Activated naive CD4-positive, alpha-beta T cell treated with anti-CD3 and anti-CD28 coated beads for 36 hours (primary cell): ENCODE data around the gene CCDC188. TPM values are rescaled to one million over a fixed set of nuclear protein-coding genes. Genes with fewer than 3 reads are reported as not detected.

Source experiments
- CTCF ChIA-PET: fragments of 350-600 bp; sonication (Branson Sonifier 250); formaldehyde crosslinking; loops from one replicate; lab custom pipeline; 2021; ENCODE audit warnings: antibody characterized with exemption; lab: Charles Lee
- DNase-seq: peaks from one replicate; pipeline ENCODE4 v3.0.0-alpha.2; 2020
- H3K27ac Mint-ChIP-seq: one replicate; pipeline ENCODE4 v1.8.0; 2021; ENCODE audit warnings: mild to moderate bottlenecking, mixed read lengths
- H3K27me3 Mint-ChIP-seq: one replicate; pipeline ENCODE4 v1.8.0; 2021; ENCODE audit warnings: low read depth, mixed read lengths
- H3K36me3 Mint-ChIP-seq: one replicate; pipeline ENCODE4 v1.8.0; 2021; ENCODE audit warnings: low read depth, mixed read lengths
- H3K4me1 Mint-ChIP-seq: one replicate; pipeline ENCODE4 v1.8.0; 2021; ENCODE audit warnings: low read depth, mixed read lengths
- H3K4me3 Mint-ChIP-seq: one replicate; pipeline ENCODE4 v1.8.0; 2021; ENCODE audit warnings: mild to moderate bottlenecking, moderate library complexity, mixed read lengths
- H3K9me3 Mint-ChIP-seq: one replicate; pipeline ENCODE4 v1.8.0; 2021; ENCODE audit warnings: mixed read lengths
- intact Hi-C: fragments of 100-400 bp; cut with micrococcal nuclease; formaldehyde crosslinking; loops from one replicate; pipeline ENCODE4 v1.15.1; 2023
- total RNA-seq, 2 experiments: library from RNA; stranded (reverse); gene quantifications; one replicate each; pipeline ENCODE4 v1.2.3, GENCODE V29; 2021

The CCDC188 gene
- total RNA-seq, 2 experiments from 2014 or later = not detected

DNA sequence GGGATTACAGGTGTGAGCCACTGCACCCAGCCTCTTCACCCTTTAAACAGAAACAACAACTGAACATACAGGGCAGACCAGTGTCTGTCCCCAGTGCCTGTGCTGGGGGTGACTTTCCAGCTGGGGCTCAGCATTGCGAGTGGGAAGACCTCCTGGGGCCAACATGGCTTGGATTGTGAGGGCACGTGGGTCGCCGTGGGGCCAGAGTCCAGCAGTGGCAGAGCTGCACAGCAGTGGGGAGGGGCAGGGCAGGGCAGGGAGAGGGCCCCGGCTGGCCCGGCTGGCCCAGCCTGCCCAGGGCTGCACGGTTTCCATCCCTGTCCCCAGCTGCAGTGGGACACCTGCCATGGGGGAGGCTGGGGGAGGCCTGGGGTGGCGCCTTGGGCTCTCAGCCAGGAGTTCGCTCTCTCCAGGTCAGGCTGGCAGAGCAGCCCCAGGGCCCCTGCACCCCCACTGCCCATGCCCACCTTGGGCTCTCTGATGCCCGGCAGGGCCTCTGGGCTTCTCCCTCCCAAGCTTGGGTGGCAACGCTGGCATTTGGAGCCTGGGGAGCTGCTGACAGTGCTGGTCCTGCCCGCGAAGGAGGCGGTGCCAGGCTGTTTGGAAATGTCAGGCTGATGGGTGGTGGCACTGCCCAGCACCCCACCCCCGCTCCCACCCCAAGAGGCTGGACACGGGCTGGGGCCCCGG lies 30.5 kb upstream of the CCDC188 start:
- DNase-seq = no peak
- H3K4me3 Mint-ChIP-seq = no peak overlapping the region
- no peak overlapping the region for H3K27ac Mint-ChIP-seq
- H3K4me1 Mint-ChIP-seq = no peaks in the 10 kb centered on the region
- no peaks in the 10 kb centered on the region for H3K27me3 Mint-ChIP-seq
- intact Hi-C loops = no loop called here
- H3K36me3 Mint-ChIP-seq = no peaks in the 10 kb centered on the region
- H3K9me3 Mint-ChIP-seq = no peaks in the 10 kb centered on the region
- CTCF ChIA-PET = no interaction called here

DNA sequence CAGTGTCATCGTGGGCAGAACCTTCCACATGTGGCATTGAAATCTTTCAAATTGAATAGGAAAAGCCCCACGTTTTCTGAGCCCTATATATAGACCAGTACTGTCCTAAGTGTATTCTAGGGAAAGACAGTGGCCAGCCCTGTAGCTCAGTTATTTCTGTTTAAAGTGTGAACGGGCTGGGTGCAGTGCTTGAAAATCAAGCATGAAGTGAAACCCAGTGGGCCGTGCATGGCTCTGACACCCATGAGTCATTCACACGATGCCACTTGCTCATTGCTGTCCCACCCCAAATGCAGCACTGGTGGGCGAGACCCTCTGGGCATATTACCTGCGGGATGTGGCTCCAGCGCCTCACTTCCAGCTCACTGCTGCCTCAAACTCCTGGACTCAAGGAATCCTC lies 29.8 kb upstream of the CCDC188 start:
- no peak overlapping the region for H3K4me3 Mint-ChIP-seq
- no peaks in the 10 kb centered on the region for H3K9me3 Mint-ChIP-seq
- H3K27me3 Mint-ChIP-seq = no peaks in the 10 kb centered on the region
- DNase-seq = no peak
- intact Hi-C loops = no loop called here
- no peak overlapping the region for H3K27ac Mint-ChIP-seq
- CTCF ChIA-PET = no interaction called here
- H3K4me1 Mint-ChIP-seq = no peaks in the 10 kb centered on the region
- H3K36me3 Mint-ChIP-seq = no peaks in the 10 kb centered on the region

DNA sequence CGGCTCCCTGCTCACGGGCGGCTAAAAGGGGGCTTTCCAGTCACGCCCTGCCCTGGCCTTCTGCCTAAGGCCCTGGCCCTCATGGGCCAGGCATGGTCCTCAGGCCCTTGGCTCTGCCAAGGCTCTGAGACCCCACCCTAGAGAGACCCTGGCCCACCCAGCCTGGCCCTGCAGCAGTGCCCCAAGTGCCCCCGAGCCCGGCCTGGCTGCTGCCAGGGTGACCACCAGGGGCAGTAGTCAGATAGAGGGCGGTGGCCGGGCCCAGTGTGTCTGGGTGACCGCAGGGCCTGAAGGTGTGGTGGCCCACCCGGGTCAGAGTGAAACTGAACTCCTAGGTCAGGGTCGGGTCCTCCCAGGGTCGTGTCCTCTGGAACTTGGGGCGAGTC lies 29.4 kb upstream of the CCDC188 start:
- Mint-ChIP-seq H3K4me3 (no peak overlapping the region), H3K4me1 (no peaks in the 10 kb centered on the region), H3K9me3 (no peaks in the 10 kb centered on the region), H3K36me3 (no peaks in the 10 kb centered on the region), H3K27ac (no peak overlapping the region), H3K27me3 (no peaks in the 10 kb centered on the region)
- intact Hi-C loops = no loop called here
- CTCF ChIA-PET = no interaction called here
- DNase-seq = no peak

DNA sequence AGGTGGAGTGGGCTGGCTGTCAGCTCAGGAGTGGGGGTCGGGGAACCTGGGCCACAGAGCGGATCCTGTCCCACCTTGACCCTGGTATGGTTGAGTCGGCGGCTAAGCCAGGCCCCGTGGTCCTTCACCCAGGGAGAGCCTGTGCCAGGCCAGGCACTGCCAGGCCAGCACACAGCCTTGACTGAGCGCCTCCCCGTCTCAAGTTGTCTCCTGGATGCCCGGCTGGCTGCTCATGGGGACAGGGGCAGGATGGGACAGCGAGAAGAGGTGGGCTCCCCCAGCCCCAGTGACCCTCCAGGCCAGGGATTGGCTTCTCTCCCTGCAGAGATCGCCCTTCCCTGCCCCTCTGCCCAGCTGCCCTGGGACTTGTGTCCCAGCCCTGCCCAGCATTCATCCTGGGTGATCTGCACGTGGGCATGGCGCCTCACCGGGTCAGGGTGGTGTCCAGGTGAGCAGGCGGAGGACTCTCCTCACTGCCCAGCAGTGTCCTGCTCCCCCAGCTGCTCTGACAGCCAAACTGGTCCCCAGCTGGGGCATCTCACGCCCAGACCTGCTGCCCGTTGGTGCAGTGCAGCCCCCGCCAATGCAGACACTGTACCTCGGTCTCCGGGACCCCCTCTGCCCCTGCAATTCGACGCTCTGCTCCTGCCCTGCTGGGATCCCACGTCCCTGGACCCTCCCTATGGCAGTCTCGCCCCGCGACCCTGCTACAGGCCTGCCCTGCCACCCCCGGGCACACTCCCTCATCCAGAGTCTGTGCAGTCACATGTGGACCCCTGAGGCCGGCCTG lies 28.8 kb upstream of the CCDC188 start:
- no peak overlapping the region for H3K4me3 Mint-ChIP-seq

DNA sequence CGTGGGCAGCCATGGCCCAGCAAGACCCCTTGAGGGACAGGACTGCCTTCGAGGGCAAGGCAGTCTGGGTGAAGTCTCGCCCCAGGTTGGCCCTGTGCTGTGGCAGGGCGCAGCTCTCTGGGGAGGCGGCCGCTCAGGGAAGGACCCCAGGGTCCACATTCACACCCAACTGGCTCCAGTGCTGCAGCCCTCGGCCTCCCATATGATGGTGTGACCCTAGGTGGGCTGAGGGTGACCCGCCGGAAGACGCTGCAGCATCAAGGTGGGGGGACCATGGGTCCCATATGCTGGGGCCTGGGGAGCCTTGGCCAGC lies 28.0 kb upstream of the CCDC188 start:
- H3K4me1 Mint-ChIP-seq = no peaks in the 10 kb centered on the region
- H3K4me3 Mint-ChIP-seq = no peak overlapping the region
- DNase-seq = no peak
- H3K27ac Mint-ChIP-seq = no peak overlapping the region
- H3K36me3 Mint-ChIP-seq = no peaks in the 10 kb centered on the region
- CTCF ChIA-PET = interaction anchor here (1.0 kb wide), 1 partner anchor 22 kb away, joined by 4 read pairs; no protein-coding TSS in a partner anchor
- no peaks in the 10 kb centered on the region for H3K27me3 Mint-ChIP-seq
- H3K9me3 Mint-ChIP-seq = no peaks in the 10 kb centered on the region
- intact Hi-C loops = no loop called here

More for the DNA sequence above, 28.8 kb upstream of the CCDC188 start:
- no peaks in the 10 kb centered on the region for H3K27me3 Mint-ChIP-seq
- H3K36me3 Mint-ChIP-seq = no peaks in the 10 kb centered on the region
- no peaks in the 10 kb centered on the region for H3K9me3 Mint-ChIP-seq
- CTCF ChIA-PET = no interaction called here
- no peak for DNase-seq
- no peaks in the 10 kb centered on the region for H3K4me1 Mint-ChIP-seq
- H3K27ac Mint-ChIP-seq = no peak overlapping the region
- intact Hi-C loops = no loop called here

DNA sequence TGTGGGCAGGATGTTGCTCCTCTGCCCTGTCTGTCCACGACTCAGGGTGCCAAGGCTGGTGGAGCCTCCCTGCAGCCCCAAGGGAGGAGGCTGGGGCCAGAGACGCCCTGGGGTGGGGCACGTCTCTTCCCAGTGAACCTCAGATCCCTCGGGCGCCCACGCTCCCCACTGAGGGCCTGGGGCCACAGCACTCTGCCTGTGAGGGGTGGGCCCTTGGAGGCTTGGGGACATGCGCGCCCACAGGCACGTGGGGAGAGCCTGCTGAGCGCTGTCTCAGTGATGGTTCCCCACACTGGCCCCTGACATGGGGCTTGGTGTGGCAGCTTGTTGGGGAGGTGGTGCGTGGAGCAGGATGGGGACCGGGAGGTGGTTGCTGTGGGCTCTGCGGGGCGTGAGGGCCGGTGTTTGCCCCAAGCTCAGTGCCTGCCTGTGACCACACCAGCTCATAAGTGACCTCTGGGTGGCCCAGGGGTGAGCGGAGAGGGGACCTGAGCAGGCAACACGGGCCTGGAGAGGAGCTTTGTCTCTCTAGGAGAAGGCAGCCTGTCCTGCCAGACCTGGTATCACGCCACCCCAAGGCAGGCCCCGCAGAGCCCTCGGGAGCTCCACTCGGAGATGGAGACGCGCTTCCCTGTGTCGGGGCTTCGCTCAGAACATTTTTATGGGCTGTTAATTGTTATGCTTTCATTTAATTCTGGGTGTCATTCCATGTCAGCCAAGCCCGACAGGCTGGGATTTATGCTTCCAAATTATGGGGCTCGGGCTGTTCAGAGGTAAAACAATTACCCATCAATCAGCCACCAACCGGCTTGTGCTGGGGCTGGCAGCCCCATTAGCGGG lies 27.4 kb upstream of the CCDC188 start:
- Mint-ChIP-seq H3K4me3 (no peak overlapping the region), H3K27me3 (no peaks in the 10 kb centered on the region), H3K27ac (no peak overlapping the region), H3K36me3 (no peaks in the 10 kb centered on the region), H3K4me1 (no peaks in the 10 kb centered on the region), H3K9me3 (no peaks in the 10 kb centered on the region)
- intact Hi-C loops = no loop called here
- no peak for DNase-seq
- CTCF ChIA-PET = interaction anchor here (1.0 kb wide), 1 partner anchor 21 kb away, joined by 4 read pairs; no protein-coding TSS in a partner anchor

DNA sequence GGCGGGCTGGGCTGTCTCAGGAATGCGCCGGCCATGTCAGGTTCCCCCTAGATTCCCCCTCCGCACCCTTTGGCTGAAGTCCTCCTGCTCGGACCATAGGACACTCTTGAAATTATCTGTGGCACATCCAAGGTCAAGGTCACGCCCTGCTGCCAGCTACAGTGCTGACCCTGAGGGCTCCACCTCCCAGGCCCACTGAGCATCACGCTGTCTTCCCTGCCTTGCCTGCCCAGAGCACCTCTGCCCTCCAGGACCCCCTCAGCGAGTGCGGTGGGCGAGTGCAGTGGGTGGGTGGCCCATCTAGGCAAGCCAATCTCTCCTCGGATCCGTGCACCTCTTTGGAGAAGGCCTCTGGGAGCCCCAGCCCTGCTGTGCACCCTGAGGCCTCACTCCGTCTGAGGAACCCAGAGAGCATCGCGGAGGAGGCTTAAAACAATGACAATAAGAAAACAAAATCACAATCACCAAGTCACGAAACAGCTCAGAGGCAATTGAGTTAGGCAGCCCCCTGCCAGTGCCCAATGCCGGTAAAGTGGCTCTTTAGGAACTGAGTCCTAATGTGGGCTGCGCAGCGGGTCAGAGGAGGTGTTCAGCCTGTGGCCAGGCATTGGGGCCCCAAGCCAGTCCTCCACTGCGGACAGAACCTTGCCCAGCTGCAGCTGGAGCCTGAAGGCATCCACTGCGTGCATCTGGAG lies 26.5 kb upstream of the CCDC188 start:
- H3K4me1 Mint-ChIP-seq = no peaks in the 10 kb centered on the region

DNA sequence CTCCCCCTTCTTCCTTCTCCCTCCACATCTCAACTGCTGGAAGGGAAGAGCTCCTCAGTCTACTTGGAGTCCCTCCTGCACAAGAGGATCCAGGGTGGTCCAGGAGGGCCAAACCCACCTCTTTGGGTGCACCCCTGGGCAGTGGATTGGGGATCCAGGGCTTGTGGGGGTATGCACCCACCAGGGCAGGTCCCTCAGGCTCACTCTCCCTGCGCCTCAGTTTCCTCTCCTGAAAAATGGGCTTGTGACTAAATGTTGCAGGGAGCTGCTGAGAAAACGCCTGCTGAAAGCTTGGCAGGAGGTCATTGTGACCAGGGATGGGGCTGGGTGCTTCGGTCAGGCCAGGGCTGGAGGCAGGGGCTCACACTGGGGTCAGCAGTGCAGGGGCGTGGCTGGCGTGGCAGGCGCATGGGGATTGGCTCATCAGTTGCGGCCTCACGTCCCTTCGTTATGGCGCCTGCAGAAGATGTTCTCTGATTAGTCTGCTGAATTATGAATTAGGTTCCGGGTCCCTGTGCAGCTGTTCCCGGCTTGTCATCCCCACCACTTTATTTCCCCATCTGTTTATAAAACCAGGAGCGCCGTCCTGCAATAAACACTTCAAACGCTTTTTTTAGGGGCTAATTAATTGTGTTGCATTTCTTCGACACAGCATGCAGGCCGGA lies 25.7 kb upstream of the CCDC188 start:
- DNase-seq = no peak
- intact Hi-C loops = no loop called here
- H3K4me3 Mint-ChIP-seq = no peak overlapping the region
- no peaks in the 10 kb centered on the region for H3K9me3 Mint-ChIP-seq
- CTCF ChIA-PET = no interaction called here
- H3K27me3 Mint-ChIP-seq = no peaks in the 10 kb centered on the region
- no peaks in the 10 kb centered on the region for H3K4me1 Mint-ChIP-seq
- H3K36me3 Mint-ChIP-seq = no peaks in the 10 kb centered on the region
- H3K27ac Mint-ChIP-seq = no peak overlapping the region

More for the DNA sequence above, 26.5 kb upstream of the CCDC188 start:
- no peak for DNase-seq
- Mint-ChIP-seq H3K36me3 (no peaks in the 10 kb centered on the region), H3K27me3 (no peaks in the 10 kb centered on the region), H3K4me3 (no peak overlapping the region), H3K27ac (no peak overlapping the region), H3K9me3 (no peaks in the 10 kb centered on the region)
- intact Hi-C loops = no loop called here
- CTCF ChIA-PET = no interaction called here

DNA sequence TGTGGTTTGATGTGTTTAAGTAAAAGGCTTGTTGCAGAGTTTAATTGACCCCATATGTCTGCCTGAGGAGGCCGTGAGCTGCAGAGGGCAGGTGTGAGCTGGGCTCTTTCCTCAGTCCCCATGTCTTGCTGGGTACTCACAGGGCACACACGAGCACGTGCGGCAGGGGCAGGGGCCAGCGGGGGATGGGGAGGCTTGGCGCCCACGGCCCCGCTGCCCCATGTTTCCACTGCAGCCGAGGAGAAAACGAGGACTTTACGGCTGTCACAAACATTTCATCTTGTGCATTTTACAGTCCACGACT lies 24.7 kb upstream of the CCDC188 start:
- no peaks in the 10 kb centered on the region for H3K27me3 Mint-ChIP-seq
- no peaks in the 10 kb centered on the region for H3K9me3 Mint-ChIP-seq
- H3K27ac Mint-ChIP-seq = no peak overlapping the region
- DNase-seq = no peak
- H3K4me3 Mint-ChIP-seq = no peak overlapping the region
- CTCF ChIA-PET = no interaction called here
- intact Hi-C loops = no loop called here
- no peaks in the 10 kb centered on the region for H3K36me3 Mint-ChIP-seq
- H3K4me1 Mint-ChIP-seq = no peaks in the 10 kb centered on the region

DNA sequence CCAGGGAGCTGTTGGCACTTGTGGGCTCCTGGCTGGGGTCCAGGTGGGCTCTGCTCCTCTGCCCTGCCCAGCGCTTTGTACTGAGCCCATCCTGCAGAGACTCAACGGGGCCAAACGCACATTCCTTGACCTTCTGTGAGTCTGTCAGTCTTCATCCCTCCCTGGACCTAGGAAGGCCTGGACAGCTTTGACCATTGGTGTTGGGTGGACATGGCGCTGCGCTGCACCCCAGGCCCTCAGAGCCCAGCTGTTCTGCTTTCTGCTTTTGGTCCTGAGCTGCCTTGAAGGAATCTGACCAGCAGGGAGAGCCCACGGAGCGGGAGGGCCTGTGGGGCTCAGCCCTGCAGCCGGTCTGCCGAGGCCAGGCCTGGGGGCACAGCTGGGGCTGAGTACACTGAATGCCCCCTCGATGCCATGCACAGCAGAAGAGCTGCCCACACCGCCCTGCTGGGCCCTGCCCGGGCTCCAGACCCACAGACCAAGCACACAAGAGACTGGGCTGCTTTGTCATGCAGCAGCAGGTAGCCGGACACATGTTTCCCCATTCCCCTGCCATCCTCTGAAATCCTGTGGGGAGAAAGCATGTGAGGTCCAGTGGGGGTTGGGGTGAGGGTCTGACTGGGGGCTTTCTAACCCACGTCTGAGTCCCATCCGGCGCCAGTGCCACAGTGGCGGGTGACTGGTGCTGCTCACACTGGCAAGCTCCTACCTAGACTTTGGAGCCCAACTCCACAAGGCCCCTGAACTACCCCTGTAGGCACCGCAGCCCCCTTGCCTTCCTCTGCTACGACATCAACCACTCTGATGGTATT lies 24.1 kb upstream of the CCDC188 start:
- Mint-ChIP-seq H3K9me3 (no peaks in the 10 kb centered on the region), H3K27me3 (no peaks in the 10 kb centered on the region), H3K4me1 (no peaks in the 10 kb centered on the region), H3K27ac (no peak overlapping the region), H3K4me3 (no peak overlapping the region), H3K36me3 (no peaks in the 10 kb centered on the region)
- no peak for DNase-seq
- CTCF ChIA-PET = interaction anchor here (0.6 kb wide), 1 partner anchor 18 kb away, joined by 3 read pairs; no protein-coding TSS in a partner anchor
- intact Hi-C loops = no loop called here

DNA sequence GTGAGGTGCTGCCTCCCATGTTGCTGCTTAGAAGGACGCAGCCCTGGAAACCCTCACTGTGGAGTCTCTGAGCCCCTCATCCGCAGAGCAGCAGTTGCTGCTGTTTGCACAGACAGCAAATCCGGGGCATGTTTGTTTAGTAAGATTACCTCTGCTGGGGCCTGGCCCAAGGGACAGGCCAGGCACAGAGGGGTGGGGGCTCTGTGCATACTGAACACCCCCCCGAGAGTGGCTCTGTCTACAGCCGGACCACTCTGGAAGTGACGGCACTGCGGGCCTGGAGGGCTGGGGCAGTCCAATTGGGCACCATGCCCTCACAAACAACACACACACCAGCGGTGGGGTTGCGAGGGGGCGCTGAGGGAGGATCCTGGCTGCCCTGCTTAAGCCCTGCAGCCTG lies 22.9 kb upstream of the CCDC188 start:
- Mint-ChIP-seq H3K27me3 (no peaks in the 10 kb centered on the region), H3K4me1 (no peaks in the 10 kb centered on the region), H3K4me3 (no peak overlapping the region), H3K9me3 (no peaks in the 10 kb centered on the region), H3K36me3 (no peaks in the 10 kb centered on the region), H3K27ac (no peak overlapping the region)
- CTCF ChIA-PET = no interaction called here
- intact Hi-C loops = no loop called here
- no peak for DNase-seq
